Psoas muscle (tissue), 8 donors: Measurements from ENCODE around the gene UBE2S. TPM values are rescaled to one million over a fixed set of nuclear protein-coding genes. Genes with fewer than 3 reads are reported as not detected.
"Not testable (repeated sequence)": the region's sequence is repeated elsewhere in the genome, so short reads cannot be mapped to it uniquely, and the experiment has no call there.

Experiments used
- ATAC-seq, 4 donors: fragments of 200-7000 bp; cut with Tn5 transposase; one replicate each; pipeline ENCODE4 v1.9.1; 2020; ENCODE audit warnings: moderate library complexity in 3 of 4, mild to moderate bottlenecking in 2 of 4
- DNase-seq, 2 donors: peaks; one replicate each; pipeline ENCODE4 v3.0.0-alpha.2; 2020
- H3K27ac ChIP-seq: fragments of 200-600 bp; one replicate; pipeline ENCODE4 v1.8.0; 2022
- H3K27me3 ChIP-seq, 3 donors: fragments of 200-600 bp in 1 of 3; one replicate each; pipeline versions ENCODE4 v1.6.1 to v1.8.0; 2013 to 2022; ENCODE audit warnings: low read length in 2 of 3, mild to moderate bottlenecking in 2 of 3, moderate library complexity in 1 of 3; ENCODE audit not compliant: insufficient read depth in 3 of 3
- H3K36me3 ChIP-seq, 2 donors: fragments of 200-600 bp in 1 of 2; one replicate each; pipeline versions ENCODE4 v1.6.1 to v1.8.0; 2013 to 2022; ENCODE audit warnings: low read depth in 1 of 2, mild to moderate bottlenecking in 1 of 2, moderate library complexity in 1 of 2; ENCODE audit not compliant: insufficient read depth in 1 of 2
- H3K4me1 ChIP-seq: fragments of 200-600 bp; one replicate; pipeline ENCODE4 v1.8.0; 2022
- H3K4me3 ChIP-seq: fragments of 200-600 bp; one replicate; pipeline ENCODE4 v1.8.0; 2022; ENCODE audit warnings: mild to moderate bottlenecking
- H3K9me3 ChIP-seq: fragments of 200-600 bp; one replicate; pipeline ENCODE4 v1.8.0; 2022
- CTCF ChIP-seq: fragments of 200-600 bp; IDR thresholded peaks from one replicate; pipeline ENCODE4 v1.8.0; 2022; ENCODE audit warnings: antibody characterized with exemption
- WGBS, 3 donors: extraction: QIAGEN DNeasy Blood & Tissue Kit; methylation state at CpG; one replicate each; pipeline versions ENCODE4 v1.1.6 to v1.1.7; 2013; 5-methylcytosine and 5-hydroxymethylcytosine counted together
- intact Hi-C, 2 donors: fragments of 100-400 bp; cut with DNase I; formaldehyde crosslinking; loops; one replicate each; pipeline versions ENCODE4 v1.11.0 to v1.14.2; 2022
- long read RNA-seq, 2 donors: library from polyadenylated mRNA; unstranded; transcript quantifications; one replicate each; pipeline ENCODE4 v2.0.0, GENCODE V29; 2021
- polyA plus RNA-seq, 3 donors: library from polyadenylated mRNA; stranded (reverse); fragments of 200-250 nt; gene quantifications; one replicate each; pipeline ENCODE4 v1.2.3, GENCODE V29; 2013
- total RNA-seq, 4 donors: library from RNA; stranded (reverse); fragmentation: NEBNext Ultra II Directional in 2 of 4; extraction: Animal tissue kit (Norgen Biotek cat#: 25700) in 2 of 4; gene quantifications; one replicate each; pipeline versions ENCODE4 v1.2.1 to v1.2.4, GENCODE V29; 2021 to 2023
- donor health status: healthy with polysubstance abuse.
- donor health status: DM: no; HTN: no; CAD: no; lungs with moderate emphysema.
- donor health status: Bipolar disorder and iron deficiency.
- donor health status: healthy.
- donor health status: DM: yes; HTN: yes; CAD: no.
- donor health status: DM: no; HTN: no; CAD: no.
- donor health status: DM: no; HTN: no; CAD: no.
- donor health status: DM: yes; HTN: yes; CAD: no.

Gene UBE2S
- total RNA-seq (10 to 100 TPM; 15.4 to 26.7 (median 21.2) TPM), polyA plus RNA-seq (10 to 100 TPM in 2 of 3 donors, 1 to 10 TPM in 1; 5.6 to 22.8 (median 16.6) TPM)
- long read RNA-seq, donor 1, transcript UBE2S-201 (4 exons, 2,548 nt) = major isoform, 22 of 23 reads
- long read RNA-seq, donor 1, partial matches to known transcripts = 0 of 23 reads
- long read RNA-seq, donor 1, other reads (novel, unspliced or antisense) = 1 of 23 reads
- long read RNA-seq, donor 2, transcript UBE2S-201 (4 exons, 2,548 nt) = major isoform, 50 of 54 reads
- long read RNA-seq, donor 2, partial matches to known transcripts = 3 of 54 reads
- long read RNA-seq, donor 2, other reads (novel, unspliced or antisense) = 1 of 54 reads

GRCh38 chr19:55407550-55407799 lies at the start of gene UBE2S:
TSS of gene UBE2S (minus strand) at chr19:55407788. CDS start at chr19:55407589, 199 bp downstream.
- Histone ChIP-seq H3K27ac (peak within 1 kb of the TSS; percentile 92), H3K36me3 (peaks cover 0 to 20% of the 10 kb centered on the region in 2 donors), H3K4me3 (peak within 1 kb of the TSS; percentile 73)
- H3K4me1 ChIP-seq, ATAC-seq, H3K27me3 ChIP-seq, DNase-seq, H3K9me3 ChIP-seq, intact Hi-C loops: not testable (repeated sequence)
- WGBS, 3 donors = 0 to 3% (median 1%) methylated on average over 12 to 36 of the region's 36 CpGs

GRCh38 chr19:55456347-55456746 lies 48.8 kb upstream of the UBE2S start:
- no peak for TF ChIP-seq CTCF

GRCh38 chr19:55455576-55456235 lies 48.1 kb upstream of the UBE2S start:
- TF ChIP-seq CTCF = no peak
- WGBS, 3 donors = 79 to 91% (median 81%) methylated on average over 8 to 11 of the region's 11 CpGs
- no peak overlapping the region for H3K27ac ChIP-seq
- H3K27me3 ChIP-seq = peaks cover 0 to 16% (median 7%) of the 10 kb centered on the region in 3 donors
- H3K9me3 ChIP-seq = no peaks in the 10 kb centered on the region
- H3K4me3 ChIP-seq = no peak overlapping the region
- intact Hi-C loops = loop anchor here in 1 of 2 donors (5.0 kb wide), 1 partner anchor 153 kb away; no protein-coding TSS in a partner anchor
- no peak for DNase-seq
- no peaks in the 10 kb centered on the region for H3K36me3 ChIP-seq
- peaks cover 6% of the 10 kb centered on the region for H3K4me1 ChIP-seq
- ATAC-seq = no peak

More at GRCh38 chr19:55456347-55456746, 48.8 kb upstream of the UBE2S start:
- peaks cover 0 to 13% (median 5%) of the 10 kb centered on the region in 3 donors for H3K27me3 ChIP-seq
- H3K9me3 ChIP-seq = no peaks in the 10 kb centered on the region
- H3K27ac ChIP-seq = no peak overlapping the region
- no peaks in the 10 kb centered on the region for H3K36me3 ChIP-seq
- intact Hi-C loops = loop anchor here in 1 of 2 donors (5.0 kb wide), 1 partner anchor 154 kb away; no protein-coding TSS in a partner anchor
- 77 to 88% (median 82%) methylated on average over 14 of the region's 14 CpGs for WGBS, 3 donors
- ATAC-seq (no peak), DNase-seq (no peak)
- peaks cover 6% of the 10 kb centered on the region for H3K4me1 ChIP-seq
- H3K4me3 ChIP-seq = no peak overlapping the region

- Histone ChIP-seq H3K27me3 (peaks cover 0 to 16% (median 11%) of the 10 kb centered on the region in 3 donors), H3K4me3 (no peak overlapping the region), H3K9me3 (no peaks in the 10 kb centered on the region), H3K4me1 (peaks cover 6% of the 10 kb centered on the region), H3K36me3 (no peaks in the 10 kb centered on the region), H3K27ac (no peak overlapping the region)
- peak; percentile 44 for TF ChIP-seq CTCF
- no peak for DNase-seq
- ATAC-seq = peak in 1 of 4 donors; percentile 49
- 77 to 82% (median 79%) methylated on average over 12 to 14 of the region's 14 CpGs for WGBS, 3 donors
- intact Hi-C loops = loop anchor here in 1 of 2 donors (5.0 kb wide), 2 partner anchors 68 to 153 kb away; partner anchors contain the start of gene RPL28
Observed at GRCh38 chr19:55454787-55455243, 47.2 kb upstream of the UBE2S start.
